Measurements from ENCODE around the gene ANGEL2. TPM values are rescaled to one million over a fixed set of nuclear protein-coding genes. Genes with fewer than 3 reads are reported as not detected.

The ANGEL2 gene
- total RNA-seq, 1 donor from 2014 or later = 55.2 TPM

DNA sequence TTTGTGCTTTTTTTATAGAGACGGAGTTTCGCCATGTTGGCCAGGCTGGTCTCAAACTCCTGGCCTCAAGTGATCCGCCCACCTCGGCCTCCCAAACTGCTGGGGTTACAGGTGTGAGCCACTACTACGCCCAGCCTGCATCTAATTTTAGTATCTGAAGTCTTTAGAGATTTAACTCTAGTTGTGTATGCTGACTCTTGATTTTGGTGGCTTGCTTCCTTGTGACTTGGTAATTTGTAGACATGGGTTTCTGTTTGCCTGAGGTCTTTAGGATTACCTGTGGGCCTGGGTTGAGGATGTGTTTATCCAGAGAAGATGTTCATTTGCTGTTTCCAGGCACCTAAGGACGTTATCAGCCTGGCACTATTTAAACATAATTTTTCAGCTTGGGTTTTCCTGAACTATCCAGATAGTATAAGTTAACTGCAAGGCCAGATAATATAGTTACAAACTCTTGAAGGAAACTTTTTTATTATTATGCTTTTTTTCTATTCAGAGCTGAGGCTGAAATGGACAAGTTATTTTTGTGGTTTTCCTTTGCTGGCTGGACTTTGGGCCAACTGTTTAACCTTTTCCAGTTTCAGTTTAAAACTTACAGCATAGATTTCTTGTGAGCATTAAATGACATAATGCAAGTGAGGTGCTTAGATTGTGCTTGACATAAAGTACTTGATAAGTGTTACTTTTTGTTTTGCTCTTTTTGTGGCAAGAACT is 72.8 kb downstream of the ANGEL2 start:
- Histone ChIP-seq H3K4me1 (no peaks in the 10 kb centered on the region), H3K27me3 (no peaks in the 10 kb centered on the region), H3K4me3 (no peak overlapping the region), H3K9me3 (no peaks in the 10 kb centered on the region), H3K36me3 (no peaks in the 10 kb centered on the region), H3K27ac (no peak overlapping the region)
- TF ChIP-seq POLR2AphosphoS5 (IDR thresholded peaks at IDR 0.05; ENCODE audit: insufficient read depth in 1 of 2, low read depth in 1 of 2) = no peak
- intact Hi-C loops (cut with DNase I) = no loop called here
- DNase-seq (ENCODE audit: extremely low spot score in 2 of 2) = no peak

Other genes starting within 250 kb of the ANGEL2 start
- gene NSL1, start 224.1 kb downstream of the ANGEL2 start, total RNA-seq = 92.3 TPM
- 6.9 TPM for gene TATDN3, start 224.0 kb downstream of the ANGEL2 start, total RNA-seq
- gene SPATA45, start 168.2 kb downstream of the ANGEL2 start, total RNA-seq = not detected
- 5.6 TPM for gene FLVCR1, start 157.6 kb downstream of the ANGEL2 start, total RNA-seq
- gene VASH2, start 65.3 kb downstream of the ANGEL2 start, total RNA-seq = 4.2 TPM
- 14.2 TPM for gene RPS6KC1, start 35.4 kb upstream of the ANGEL2 start, total RNA-seq